Epithelial cell of proximal tubule (primary cell): ENCODE measurements around the gene FAM124B. TPM values are rescaled to one million over a fixed set of nuclear protein-coding genes. Genes with fewer than 3 reads are reported as not detected.
"Not testable (repeated sequence)": the region's sequence is repeated elsewhere in the genome, so short reads cannot be mapped to it uniquely, and the experiment has no call there.

Experiments
- DNase-seq: peaks from one replicate; pipeline ENCODE4 v3.0.0-alpha.2; 2011; ENCODE audit warnings: low read depth
- H3K4me3 ChIP-seq: 2 replicates; pipeline ENCODE4 v1.5.1; 2011; ENCODE audit warnings: low read depth, mild to moderate bottlenecking, low read length
- total RNA-seq: library from RNA; depleted of rRNA; stranded (reverse); fragments of >200 nt; gene quantifications from 2 replicates; pipeline ENCODE4 v1.2.3, GENCODE V29; 2015
- TF ChIP-seq, protein P1 (sequence below): conservative IDR thresholded peaks from 2 replicates; pipeline ENCODE4 v1.5.1; 2012; ENCODE audit warnings: low read depth, mild to moderate bottlenecking, low read length

FAM124B gene
- total RNA-seq, 1 donor from 2014 or later: not detected

- TF ChIP-seq, protein P1, sequence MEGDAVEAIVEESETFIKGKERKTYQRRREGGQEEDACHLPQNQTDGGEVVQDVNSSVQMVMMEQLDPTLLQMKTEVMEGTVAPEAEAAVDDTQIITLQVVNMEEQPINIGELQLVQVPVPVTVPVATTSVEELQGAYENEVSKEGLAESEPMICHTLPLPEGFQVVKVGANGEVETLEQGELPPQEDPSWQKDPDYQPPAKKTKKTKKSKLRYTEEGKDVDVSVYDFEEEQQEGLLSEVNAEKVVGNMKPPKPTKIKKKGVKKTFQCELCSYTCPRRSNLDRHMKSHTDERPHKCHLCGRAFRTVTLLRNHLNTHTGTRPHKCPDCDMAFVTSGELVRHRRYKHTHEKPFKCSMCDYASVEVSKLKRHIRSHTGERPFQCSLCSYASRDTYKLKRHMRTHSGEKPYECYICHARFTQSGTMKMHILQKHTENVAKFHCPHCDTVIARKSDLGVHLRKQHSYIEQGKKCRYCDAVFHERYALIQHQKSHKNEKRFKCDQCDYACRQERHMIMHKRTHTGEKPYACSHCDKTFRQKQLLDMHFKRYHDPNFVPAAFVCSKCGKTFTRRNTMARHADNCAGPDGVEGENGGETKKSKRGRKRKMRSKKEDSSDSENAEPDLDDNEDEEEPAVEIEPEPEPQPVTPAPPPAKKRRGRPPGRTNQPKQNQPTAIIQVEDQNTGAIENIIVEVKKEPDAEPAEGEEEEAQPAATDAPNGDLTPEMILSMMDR: no peak
- no peak for DNase-seq
- H3K4me3 ChIP-seq: no peak overlapping the region
Observed at GRCh38 chr2:224386876-224387275, 15.0 kb downstream of the FAM124B start.

GRCh38 chr2:224382973-224383555 is 18.8 kb downstream of the FAM124B start:
- TF ChIP-seq, protein P1: no peak

GRCh38 chr2:224382280-224382647 is 19.6 kb downstream of the FAM124B start:
- not testable (repeated sequence) for DNase-seq, H3K4me3 ChIP-seq

More at GRCh38 chr2:224382973-224383555, 18.8 kb downstream of the FAM124B start:
- H3K4me3 ChIP-seq: no peak overlapping the region
- no peak for DNase-seq

- DNase-seq: no peak
- H3K4me3 ChIP-seq: no peak overlapping the region
- TF ChIP-seq, protein P1: no peak
Observed at GRCh38 chr2:224381521-224382279, 20.2 kb downstream of the FAM124B start.

GRCh38 chr2:224379986-224380385 is 21.9 kb downstream of the FAM124B start:
- no peak overlapping the region for H3K4me3 ChIP-seq
- DNase-seq: no peak
- TF ChIP-seq, protein P1: no peak

DNA sequence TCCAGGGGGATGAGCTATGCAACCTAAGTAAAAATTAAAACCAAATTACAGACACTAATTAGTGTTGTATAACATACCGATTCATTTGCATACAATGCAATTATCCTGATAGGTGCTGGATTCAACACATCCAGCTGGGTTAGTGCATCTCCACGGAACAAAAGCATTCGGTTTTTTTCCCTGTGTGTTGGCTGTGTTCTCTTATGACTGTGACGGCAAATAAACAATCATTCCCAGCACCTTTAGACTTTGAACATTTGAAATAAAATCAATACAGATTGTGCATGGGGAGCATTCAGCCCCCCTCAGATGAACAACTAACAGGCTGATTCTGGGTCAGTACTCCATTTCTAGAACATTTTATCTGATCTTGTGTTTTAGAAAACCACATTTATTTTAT is 22.7 kb downstream of the FAM124B start:
- DNase-seq: no peak
- no peak overlapping the region for H3K4me3 ChIP-seq
- TF ChIP-seq, protein P1: no peak

DNA sequence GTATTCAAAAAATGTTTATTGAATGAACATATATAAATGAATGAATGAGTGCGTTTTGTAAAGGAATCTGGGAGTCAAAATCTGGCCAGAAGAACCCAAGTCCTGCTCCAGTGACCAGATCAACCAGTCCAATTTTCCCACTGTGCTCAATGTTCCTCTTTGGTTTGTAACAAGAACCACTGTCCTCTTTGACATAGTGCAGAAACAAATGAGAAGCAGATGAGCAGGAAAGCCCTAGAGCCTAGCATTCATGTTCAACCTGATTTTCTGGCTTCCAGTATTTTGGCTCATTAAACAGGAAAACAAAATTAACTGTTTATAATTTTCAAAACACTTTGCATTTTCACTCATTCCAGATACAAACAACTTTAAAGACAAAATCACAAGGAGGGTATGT is 23.2 kb downstream of the FAM124B start:
- TF ChIP-seq, protein P1: no peak
- no peak overlapping the region for H3K4me3 ChIP-seq
- DNase-seq: no peak
